Femur (tissue), 1 donor: ENCODE data around the gene KCTD7.
"Not testable (repeated sequence)": the region's sequence is repeated elsewhere in the genome, so short reads cannot be mapped to it uniquely, and the experiment has no call there.

ENCODE experiments used
- DNase-seq: peaks from one replicate; pipeline ENCODE4 v3.0.0-alpha.2; 2017

The KCTD7 gene

GRCh38 chr7:66617295-66617694, 11.4 kb upstream of the KCTD7 start:
- DNase-seq, result no peak

GRCh38 chr7:66619341-66619948, 9.2 kb upstream of the KCTD7 start:
- DNase-seq, result not testable (repeated sequence)

- no peak for DNase-seq
Observed at GRCh38 chr7:66626331-66626934, 2.2 kb upstream of the KCTD7 start.

GRCh38 chr7:66627151-66627681, 1.5 kb upstream of the KCTD7 start:
- DNase-seq, result no peak

- no peak for DNase-seq
Observed at GRCh38 chr7:66627881-66628360, 760 bp upstream of the KCTD7 start.

GRCh38 chr7:66629222-66630062, 761 bp downstream of the KCTD7 start:
- DNase-seq, result peak; percentile 33

- DNase-seq, result no peak
Observed at GRCh38 chr7:66630531-66630930, 1.9 kb downstream of the KCTD7 start.

GRCh38 chr7:66631471-66631870, 2.8 kb downstream of the KCTD7 start:
- no peak for DNase-seq

GRCh38 chr7:66634816-66635215, 6.1 kb downstream of the KCTD7 start:
- DNase-seq, result no peak

- DNase-seq, result not testable (repeated sequence)
Observed at GRCh38 chr7:66635322-66635981, 6.8 kb downstream of the KCTD7 start.

- DNase-seq, result not testable (repeated sequence)
Observed at GRCh38 chr7:66635982-66636546, 7.4 kb downstream of the KCTD7 start.

GRCh38 chr7:66638309-66639099, 9.8 kb downstream of the KCTD7 start:
- DNase-seq, result no peak

- no peak for DNase-seq
Observed at GRCh38 chr7:66639773-66640172, 11.1 kb downstream of the KCTD7 start.

GRCh38 chr7:66640802-66641525, 12.3 kb downstream of the KCTD7 start:
- no peak for DNase-seq

GRCh38 chr7:66641526-66641871, 12.8 kb downstream of the KCTD7 start:
- DNase-seq, result no peak

- no peak for DNase-seq
Observed at GRCh38 chr7:66642186-66642585, 13.5 kb downstream of the KCTD7 start.

- no peak for DNase-seq
Observed at GRCh38 chr7:66642932-66643331, 14.3 kb downstream of the KCTD7 start.

- no peak for DNase-seq
Observed at GRCh38 chr7:66643395-66643794, 14.7 kb downstream of the KCTD7 start.

- DNase-seq, result not testable (repeated sequence)
Observed at GRCh38 chr7:66651026-66651425, 22.3 kb downstream of the KCTD7 start.

- not testable (repeated sequence) for DNase-seq
Observed at GRCh38 chr7:66653719-66654274, 25.1 kb downstream of the KCTD7 start.
